GM19455 (cell line): ENCODE measurements around the gene DLGAP1.

Experiments
- ATAC-seq: cut with Tn5 transposase; IDR thresholded peaks from one replicate; pipeline ENCODE4 v1.9.1; 2021; ENCODE audit not compliant: unreplicated experiment

DLGAP1 gene

GRCh38 chr18:3832025-3832638, 623.0 kb downstream of the DLGAP1 start:
- no peak for ATAC-seq

- ATAC-seq, result no peak
Measured at GRCh38 chr18:3830604-3831003, 624.5 kb downstream of the DLGAP1 start.

GRCh38 chr18:3827236-3827845, 627.8 kb downstream of the DLGAP1 start:
- no peak for ATAC-seq

- no peak for ATAC-seq
Measured at GRCh38 chr18:3826021-3826420, 629.1 kb downstream of the DLGAP1 start.

GRCh38 chr18:3824101-3824500, 631.0 kb downstream of the DLGAP1 start:
- ATAC-seq, result no peak

- no peak for ATAC-seq
Measured at GRCh38 chr18:3823073-3823472, 632.0 kb downstream of the DLGAP1 start.

- no peak for ATAC-seq
Measured at GRCh38 chr18:3821524-3821923, 633.6 kb downstream of the DLGAP1 start.

GRCh38 chr18:3819961-3820360, 635.1 kb downstream of the DLGAP1 start:
- ATAC-seq, result no peak

- no peak for ATAC-seq
Measured at GRCh38 chr18:3816610-3817363, 638.3 kb downstream of the DLGAP1 start.

GRCh38 chr18:3815991-3816390, 639.1 kb downstream of the DLGAP1 start:
- no peak for ATAC-seq

GRCh38 chr18:3814816-3815215, 640.3 kb downstream of the DLGAP1 start:
- ATAC-seq, result no peak

- no peak for ATAC-seq
Measured at GRCh38 chr18:3810296-3810695, 644.8 kb downstream of the DLGAP1 start.

GRCh38 chr18:3808985-3809780, 645.9 kb downstream of the DLGAP1 start:
- no peak for ATAC-seq

GRCh38 chr18:3806656-3807055, 648.5 kb downstream of the DLGAP1 start:
- no peak for ATAC-seq

GRCh38 chr18:3804336-3804735, 650.8 kb downstream of the DLGAP1 start:
- ATAC-seq, result no peak

- ATAC-seq, result no peak
Measured at GRCh38 chr18:3803350-3803749, 651.8 kb downstream of the DLGAP1 start.

GRCh38 chr18:3799515-3799914, 655.6 kb downstream of the DLGAP1 start:
- no peak for ATAC-seq

- ATAC-seq, result no peak
Measured at GRCh38 chr18:3798032-3798431, 657.1 kb downstream of the DLGAP1 start.

- no peak for ATAC-seq
Measured at GRCh38 chr18:3796434-3796833, 658.7 kb downstream of the DLGAP1 start.

- ATAC-seq, result no peak
Measured at GRCh38 chr18:3794537-3795348, 660.4 kb downstream of the DLGAP1 start.

- no peak for ATAC-seq
Measured at GRCh38 chr18:3793545-3793944, 661.6 kb downstream of the DLGAP1 start.
